Aorta (tissue), 5 donors: ENCODE data around the gene SBSN. TPM values are rescaled to one million over a fixed set of nuclear protein-coding genes. Genes with fewer than 3 reads are reported as not detected.

Experiments
- ATAC-seq: fragments of 200-7000 bp; cut with Tn5 transposase; one replicate; pipeline ENCODE4 v1.9.1; 2022; ENCODE audit warnings: moderate library complexity; ENCODE audit not compliant: low FRiP score
- DNase-seq, 2 donors: peaks; one replicate each; pipeline ENCODE4 v3.0.0-alpha.2; 2020
- H3K27ac ChIP-seq, 2 donors: one replicate each; pipeline ENCODE4 v1.5.1; 2013; ENCODE audit warnings: low read length in 2 of 2, mild to moderate bottlenecking in 2 of 2, moderate library complexity in 2 of 2, control low read depth in 1 of 2, inconsistent platforms in 1 of 2, low read depth in 1 of 2
- H3K27me3 ChIP-seq, 2 donors: one replicate each; pipeline ENCODE4 v1.6.1; 2013; ENCODE audit warnings: control low read depth in 1 of 2, low read length in 1 of 2, mild to moderate bottlenecking in 1 of 2, moderate library complexity in 1 of 2; ENCODE audit not compliant: insufficient read depth in 2 of 2, control insufficient read depth in 1 of 2
- H3K36me3 ChIP-seq, 2 donors: one replicate each; pipeline ENCODE4 v1.6.1; 2013; ENCODE audit warnings: control low read depth in 1 of 2, low read length in 1 of 2, mild to moderate bottlenecking in 1 of 2; ENCODE audit not compliant: insufficient read depth in 2 of 2, control insufficient read depth in 1 of 2
- H3K4me1 ChIP-seq, 2 donors: one replicate each; pipeline ENCODE4 v1.6.1; 2013; ENCODE audit warnings: low read length in 2 of 2, control low read depth in 1 of 2, mild to moderate bottlenecking in 1 of 2, moderate library complexity in 1 of 2; ENCODE audit not compliant: insufficient read depth in 2 of 2, control insufficient read depth in 1 of 2
- H3K4me3 ChIP-seq, 2 donors: one replicate each; pipeline ENCODE4 v1.5.1; 2013; ENCODE audit warnings: low read length in 2 of 2, control low read depth in 1 of 2, mild to moderate bottlenecking in 1 of 2
- H3K9me3 ChIP-seq: one replicate; pipeline ENCODE4 v1.6.1; 2013; ENCODE audit warnings: mild to moderate bottlenecking, low read length; ENCODE audit not compliant: control insufficient read depth
- WGBS, 2 donors: extraction: QIAGEN DNeasy Blood & Tissue Kit; methylation state at CpG; one replicate each; pipeline ENCODE4 v1.1.7; 2013; 5-methylcytosine and 5-hydroxymethylcytosine counted together
- intact Hi-C, 2 donors: fragments of 100-400 bp; cut with DNase I; formaldehyde crosslinking; loops; one replicate each; pipeline versions ENCODE4 v1.14.2 to v1.15.0; 2022
- polyA plus RNA-seq, 2 donors: library from polyadenylated mRNA; stranded (reverse); fragments of 200-250 nt; gene quantifications; one replicate each; pipeline ENCODE4 v1.2.3, GENCODE V29; 2013
- total RNA-seq, 2 donors: library from RNA; stranded (reverse); fragmentation: NEBNext Ultra II Directional; extraction: Animal tissue kit (Norgen Biotek cat#: 25700); gene quantifications; one replicate each; pipeline ENCODE4 v1.2.1, GENCODE V29; 2021
- donor health status: healthy with polysubstance abuse.
- donor health status: Bipolar disorder and iron deficiency.
- donor health status: DM: no; HTN: no; CAD: no.
- donor health status: DM: no; HTN: no; CAD: no.
- donor health status: DM: yes; HTN: yes; CAD: no.

The SBSN gene
- total and polyA plus RNA-seq, 4 donors = 0.23 TPM; not detected in 3

DNA sequence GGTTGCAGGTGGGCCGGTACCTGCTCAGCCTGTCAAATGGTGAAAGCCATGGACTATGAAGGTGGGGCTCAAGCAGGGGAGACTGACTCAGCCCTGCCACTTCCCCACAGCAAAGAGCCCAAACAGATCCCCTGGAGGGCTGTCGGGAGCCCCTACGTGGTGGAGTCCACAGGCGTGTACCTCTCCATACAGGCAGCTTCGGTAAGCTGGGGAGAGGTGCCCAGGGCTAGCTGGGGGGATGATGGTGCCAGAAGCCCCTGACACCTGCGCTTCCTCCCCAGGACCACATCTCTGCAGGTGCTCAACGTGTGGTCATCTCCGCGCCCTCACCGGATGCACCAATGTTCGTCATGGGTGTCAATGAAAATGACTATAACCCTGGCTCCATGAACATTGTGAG is 14.1 kb upstream of the SBSN start:
- no peak for DNase-seq
- intact Hi-C loops = no loop called here
- H3K4me3 ChIP-seq = no peak overlapping the region
- H3K36me3 ChIP-seq = no peaks in the 10 kb centered on the region
- ATAC-seq = no peak
- H3K27ac ChIP-seq = no peak overlapping the region
- no peaks in the 10 kb centered on the region for H3K9me3 ChIP-seq
- 89 to 95% methylated on average over 11 of the region's 11 CpGs for WGBS, 2 donors
- no peaks in the 10 kb centered on the region for H3K27me3 ChIP-seq
- no peaks in the 10 kb centered on the region for H3K4me1 ChIP-seq

DNA sequence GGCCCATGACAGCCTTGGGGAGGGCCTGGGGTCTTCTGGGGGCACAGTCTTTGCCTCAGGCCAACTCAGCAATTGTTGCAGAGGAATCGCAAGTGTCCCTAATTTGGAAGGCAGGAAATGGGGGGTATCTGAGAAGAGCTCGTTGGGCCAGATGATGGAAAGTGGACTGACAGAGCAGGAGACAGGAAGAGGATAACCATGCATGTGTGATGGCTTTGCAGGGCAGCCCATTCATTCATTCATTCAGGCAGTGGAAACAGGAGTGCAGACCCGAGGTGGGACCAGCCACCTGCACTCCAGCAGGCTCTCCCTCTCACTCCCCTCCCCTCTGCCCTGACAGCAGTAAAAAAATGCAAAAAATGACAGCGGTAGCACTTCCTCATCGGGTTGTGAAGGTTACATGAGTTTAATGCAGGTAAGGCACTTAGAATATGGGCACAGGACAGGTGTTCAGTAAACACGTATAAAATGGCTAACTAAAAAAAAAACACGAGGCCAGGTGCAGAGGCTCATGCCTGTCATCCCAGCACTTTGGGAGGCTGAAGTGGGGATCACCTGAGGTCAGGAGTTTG is 12.3 kb upstream of the SBSN start:
- no peaks in the 10 kb centered on the region for H3K4me1 ChIP-seq

DNA sequence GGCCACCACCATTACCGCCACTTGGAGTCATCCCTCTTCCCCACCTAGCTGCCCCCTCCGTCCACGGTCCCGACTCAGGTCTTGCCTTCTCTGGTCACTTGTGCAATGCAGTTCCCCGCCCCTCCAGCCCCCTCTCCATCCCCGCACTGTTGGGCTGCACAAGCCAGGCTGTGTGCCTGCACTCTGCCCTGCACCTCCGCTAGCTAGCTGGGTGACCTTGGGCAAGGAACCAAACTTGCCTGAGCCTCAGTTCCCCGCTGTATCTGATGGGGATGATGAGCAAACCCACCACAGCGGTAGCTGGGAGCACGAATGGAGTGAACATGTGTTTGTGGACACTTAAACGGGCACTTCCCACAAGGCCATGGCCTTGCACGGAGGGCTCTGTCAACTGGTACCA is 11.7 kb upstream of the SBSN start:
- Histone ChIP-seq H3K4me1 (no peaks in the 10 kb centered on the region), H3K27ac (no peak overlapping the region), H3K9me3 (no peaks in the 10 kb centered on the region), H3K27me3 (no peaks in the 10 kb centered on the region), H3K36me3 (no peaks in the 10 kb centered on the region), H3K4me3 (no peak overlapping the region)
- intact Hi-C loops = no loop called here
- 89 to 92% methylated on average over 12 of the region's 12 CpGs for WGBS, 2 donors
- DNase-seq = no peak
- ATAC-seq = no peak

More for the DNA sequence above, 12.3 kb upstream of the SBSN start:
- intact Hi-C loops = no loop called here
- ATAC-seq (no peak), DNase-seq (no peak)
- Histone ChIP-seq H3K9me3 (no peaks in the 10 kb centered on the region), H3K36me3 (no peaks in the 10 kb centered on the region), H3K27me3 (no peaks in the 10 kb centered on the region), H3K4me3 (no peak overlapping the region), H3K27ac (no peak overlapping the region)
- WGBS, 2 donors = 82 to 84% methylated on average over 7 of the region's 7 CpGs

DNA sequence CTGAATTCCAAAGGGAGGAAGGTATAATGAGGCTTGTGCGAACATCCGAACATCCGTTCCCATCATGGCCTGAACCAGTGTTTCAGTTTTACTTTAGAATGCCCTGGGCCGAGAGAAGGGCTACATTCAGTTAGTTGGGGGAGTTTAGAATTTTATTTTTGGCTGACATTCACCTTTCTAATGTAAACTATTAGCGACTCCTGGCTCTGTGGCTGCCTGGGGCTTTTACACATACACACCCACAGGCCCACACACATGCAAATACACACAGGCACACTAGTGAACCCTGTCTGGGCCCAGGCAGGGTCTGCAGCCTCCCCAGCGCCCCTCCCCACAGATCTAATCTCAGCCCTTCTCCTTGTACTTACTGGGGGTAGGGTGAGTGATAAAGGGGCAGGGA is 11.2 kb upstream of the SBSN start:
- intact Hi-C loops = no loop called here
- DNase-seq (no peak), ATAC-seq (no peak)
- WGBS, 2 donors = 71 to 74% methylated on average over 6 of the region's 6 CpGs
- H3K36me3 ChIP-seq = no peaks in the 10 kb centered on the region
- H3K4me1 ChIP-seq = no peaks in the 10 kb centered on the region
- H3K27ac ChIP-seq = no peak overlapping the region
- H3K27me3 ChIP-seq = no peaks in the 10 kb centered on the region
- no peaks in the 10 kb centered on the region for H3K9me3 ChIP-seq
- no peak overlapping the region for H3K4me3 ChIP-seq

DNA sequence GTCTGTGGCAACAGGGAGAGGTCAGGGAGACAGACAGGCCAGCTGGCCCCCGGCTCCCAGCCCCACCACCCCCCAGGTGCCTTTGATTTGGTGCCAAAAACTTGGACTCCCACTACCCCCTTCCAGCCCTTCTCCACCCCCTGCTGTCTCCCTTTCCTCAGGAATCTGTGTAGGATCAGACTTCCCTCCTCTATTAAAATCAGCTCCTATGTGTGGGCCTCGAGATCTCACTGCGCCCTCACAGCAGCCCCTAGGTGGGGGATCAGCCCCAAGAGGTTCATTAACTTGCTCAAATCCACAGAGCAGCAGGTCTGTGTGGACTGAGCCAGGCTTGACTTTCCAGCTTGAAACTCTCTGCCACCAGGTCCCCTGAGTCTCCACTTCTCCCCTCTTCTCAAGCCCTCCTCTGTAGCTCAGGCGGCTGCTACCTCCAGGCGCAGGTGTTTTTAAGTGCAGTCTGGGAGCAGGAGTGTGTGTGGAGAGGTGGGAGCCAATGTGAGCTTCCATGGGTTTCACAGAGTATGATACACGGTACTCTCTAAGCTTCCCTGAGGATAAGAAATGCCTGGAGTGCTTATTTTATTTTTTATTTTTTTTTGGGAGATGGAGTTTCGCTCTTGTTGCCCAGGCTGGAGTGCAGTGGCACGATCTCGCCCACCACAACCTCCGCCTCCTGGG is 6.8 kb upstream of the SBSN start:
- H3K9me3 ChIP-seq = no peaks in the 10 kb centered on the region
- no peaks in the 10 kb centered on the region for H3K4me1 ChIP-seq
- no peak overlapping the region for H3K27ac ChIP-seq
- 59 to 60% methylated on average over 10 of the region's 10 CpGs for WGBS, 2 donors
- H3K4me3 ChIP-seq = no peak overlapping the region
- intact Hi-C loops = no loop called here
- ATAC-seq (no peak), DNase-seq (no peak)
- H3K36me3 ChIP-seq = no peaks in the 10 kb centered on the region
- no peaks in the 10 kb centered on the region for H3K27me3 ChIP-seq

DNA sequence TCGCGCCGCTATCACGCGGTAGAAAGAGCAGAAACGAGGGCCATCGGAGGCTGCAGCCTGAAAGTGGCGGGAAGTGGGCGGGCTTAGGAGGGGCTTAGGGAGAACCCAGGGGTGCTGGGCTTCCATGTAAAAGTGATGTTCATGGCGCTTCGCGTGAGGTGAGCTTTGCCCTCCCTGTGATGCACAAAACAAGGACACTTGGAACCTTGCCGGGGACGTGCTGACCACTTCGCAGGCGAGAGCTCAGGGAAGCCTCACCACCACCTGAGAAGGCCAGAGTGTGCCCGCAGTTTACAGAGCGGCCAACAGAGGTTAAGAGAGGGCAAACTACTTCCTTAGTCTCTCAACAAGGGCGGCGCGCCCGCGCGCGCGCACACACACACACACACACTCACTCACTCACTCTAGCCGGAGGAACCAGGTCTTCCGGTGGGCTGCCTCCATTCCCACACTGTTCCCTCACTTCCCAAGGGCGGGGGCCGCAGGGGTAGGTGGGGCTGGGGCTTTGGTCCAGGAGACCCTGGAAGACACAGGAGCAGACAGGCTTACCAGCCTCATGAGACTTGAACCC is 5.8 kb upstream of the SBSN start:
- Histone ChIP-seq H3K9me3 (no peaks in the 10 kb centered on the region), H3K27me3 (no peaks in the 10 kb centered on the region), H3K4me3 (no peak overlapping the region), H3K4me1 (no peaks in the 10 kb centered on the region), H3K27ac (no peak overlapping the region), H3K36me3 (no peaks in the 10 kb centered on the region)
- ATAC-seq (peak; percentile 44), DNase-seq (peak in 1 of 2 donors; percentile 67)
- intact Hi-C loops = no loop called here
- WGBS, 2 donors = 2 to 4% methylated on average over 27 to 30 of the region's 30 CpGs

DNA sequence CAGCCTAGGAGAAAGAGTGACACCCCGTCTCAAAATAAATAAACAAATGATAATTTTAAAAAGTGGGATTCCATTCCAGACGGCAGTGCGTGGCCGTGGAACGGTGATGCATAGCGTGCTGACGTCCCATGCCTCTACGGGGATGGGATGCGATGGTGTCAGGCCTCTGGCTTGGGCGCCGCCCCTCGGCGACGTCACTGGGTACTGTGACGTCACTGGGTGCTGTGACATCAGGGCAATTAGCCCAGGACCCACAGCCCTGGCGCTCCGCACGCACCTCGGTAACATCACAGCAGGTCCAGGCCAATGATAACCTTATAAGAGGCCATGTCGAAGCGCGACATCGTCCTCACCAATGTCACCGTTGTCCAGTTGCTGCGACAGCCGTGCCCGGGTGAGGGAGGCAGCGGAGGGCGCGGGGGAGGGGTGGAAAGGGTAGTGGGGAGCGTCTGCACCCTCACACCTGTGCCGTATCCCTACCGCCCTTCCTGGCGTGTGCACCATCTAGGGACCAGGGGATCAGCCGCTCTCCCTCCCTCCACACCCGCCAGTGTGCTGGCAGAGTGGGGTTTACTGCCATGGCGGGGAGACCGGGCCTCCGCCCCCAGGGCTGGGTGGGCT is 5.2 kb upstream of the SBSN start, which contains the start of gene GAPDHS:
Gene GAPDHS (plus strand): TSS at position 256 of the 621 bp plus-strand sequence. CDS start 72 bp downstream, at position 328.
- no peak for ATAC-seq
- 23 to 27% methylated on average over 35 to 39 of the region's 39 CpGs for WGBS, 2 donors
- H3K4me3 ChIP-seq = no peak within 1 kb of the TSS

DNA sequence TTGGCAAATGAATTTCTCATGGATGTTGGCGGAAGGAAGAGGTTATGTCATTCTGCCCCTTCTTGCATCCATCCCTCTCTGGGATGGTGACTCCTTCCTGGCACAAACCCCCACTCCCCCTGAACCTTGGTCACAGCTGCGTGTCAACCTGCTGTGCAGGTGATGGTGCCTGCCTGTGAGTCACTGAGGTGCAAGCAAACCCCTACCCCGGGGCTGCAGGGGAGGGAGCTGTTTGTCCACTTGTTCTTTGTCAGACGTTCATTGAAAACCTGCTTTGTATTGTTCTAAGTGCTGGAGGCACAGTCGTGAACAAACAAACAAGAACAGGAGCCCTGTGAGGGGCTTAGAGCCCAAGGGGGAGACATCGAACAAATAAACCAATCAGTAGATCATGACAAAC is 3.2 kb upstream of the SBSN start:
- H3K36me3 ChIP-seq = no peaks in the 10 kb centered on the region
- no peaks in the 10 kb centered on the region for H3K9me3 ChIP-seq
- H3K27ac ChIP-seq = no peak overlapping the region
- DNase-seq (no peak), ATAC-seq (no peak)
- H3K27me3 ChIP-seq = no peaks in the 10 kb centered on the region
- 47 to 52% methylated on average over 6 of the region's 6 CpGs for whole genome bisulfite sequencing, 2 donors
- intact Hi-C loops = no loop called here
- no peaks in the 10 kb centered on the region for H3K4me1 ChIP-seq
- H3K4me3 ChIP-seq = no peak overlapping the region

More for the DNA sequence above, 5.2 kb upstream of the SBSN start, which contains the start of gene GAPDHS:
- no peak for DNase-seq
- no peak within 1 kb of the TSS for H3K27ac ChIP-seq
- H3K4me1 ChIP-seq = no peaks in the 10 kb centered on the region
- H3K27me3 ChIP-seq = no peaks in the 10 kb centered on the region
- no peaks in the 10 kb centered on the region for H3K9me3 ChIP-seq
- intact Hi-C loops = no loop called here
- H3K36me3 ChIP-seq = no peaks in the 10 kb centered on the region
